HCT116 (cell line): ENCODE measurements around the gene MDFIC. TPM values are rescaled to one million over a fixed set of nuclear protein-coding genes. Genes with fewer than 3 reads are reported as not detected.

Experiments used
- ATAC-seq: fragments of 200-7000 bp; cut with Tn5 transposase; 2 replicates; pipeline ENCODE4 v1.9.1; 2020; ENCODE audit warnings: mild to moderate bottlenecking, moderate library complexity
- BruUV-seq: library from RNA; stranded (reverse); fragments of 400-500 nt; replicated peaks from 2 replicates; lab custom pipeline; 2021; lab: Mats Ljungman, UMichigan
- CTCF ChIA-PET: fragments of 300-600 bp; sonication (Branson Sonifier 250); formaldehyde crosslinking; loops from one replicate; lab custom pipeline; 2021; ENCODE audit warnings: antibody characterized with exemption; lab: Charles Lee
- POLR2A ChIA-PET: fragments of 300-600, 350-600 bp; sonication (Branson Sonifier 250); formaldehyde crosslinking; loops from one replicate; lab custom pipeline; 2021; ENCODE audit warnings: antibody characterized with exemption; lab: Charles Lee
- RAD21 ChIA-PET, 2 experiments: fragments of 300-600 bp; sonication (Branson Sonifier 250); formaldehyde crosslinking; loops; one replicate each; lab custom pipeline; 2023; ENCODE audit warnings: low total read pairs in 2 of 2; ENCODE audit not compliant: uncharacterized antibody in 2 of 2, unreplicated experiment in 2 of 2, low non-redundant PET in 1 of 2; lab: Charles Lee
- DNase-seq: peaks from one replicate; pipeline ENCODE4 v3.0.0-alpha.2; 2010; ENCODE audit warnings: low read depth, low spot score
- H2AFZ ChIP-seq: fragments of 200-600 bp; shearing (Covaris generic), sonication (generic); 2 replicates; pipeline ENCODE4 v1.6.1; 2017; ENCODE audit warnings: low read depth, mixed run types, mixed read lengths, antibody characterized with exemption, low read length; ENCODE audit not compliant: poor library complexity, severe bottlenecking
- H3K27ac ChIP-seq: 2 replicates; pipeline ENCODE4 v1.5.1; 2012; ENCODE audit warnings: low read depth, low read length
- H3K27me3 ChIP-seq: fragments of 200-600 bp; sonication (generic); 2 replicates; pipeline ENCODE4 v1.6.1; 2016; ENCODE audit warnings: mixed run types, low read length, mixed read lengths; ENCODE audit not compliant: insufficient read depth
- H3K36me3 ChIP-seq, 2 experiments: fragments of 200-500 bp in 1 of 2; fragments of 200-600 bp in 1 of 2; sonication (Bioruptor generic) in 1 of 2; sonication (generic) in 1 of 2; 2 replicates each; pipeline versions ENCODE4 v1.5.1 to v1.6.1; 2014 to 2016; ENCODE audit warnings: low read length in 2 of 2, inconsistent platforms in 1 of 2, mixed read lengths in 1 of 2, mixed run types in 1 of 2; ENCODE audit not compliant: insufficient read depth in 2 of 2, control insufficient read depth in 1 of 2
- H3K4me1 ChIP-seq, 2 experiments: fragments of 200-600 bp in 1 of 2; sonication (generic) in 1 of 2; 2 replicates each; pipeline versions ENCODE4 v1.5.1 to v1.6.1; 2012 to 2017; ENCODE audit warnings: low read length in 2 of 2, inconsistent platforms in 1 of 2, mild to moderate bottlenecking in 1 of 2, mixed read lengths in 1 of 2, mixed run types in 1 of 2, moderate library complexity in 1 of 2; ENCODE audit not compliant: insufficient read depth in 2 of 2, control insufficient read depth in 1 of 2
- H3K4me2 ChIP-seq: fragments of 200-600 bp; sonication (generic); 2 replicates; pipeline ENCODE4 v1.6.1; 2017; ENCODE audit warnings: mixed run types, low read length, mixed read lengths
- H3K4me3 ChIP-seq, 2 experiments: fragments of 200-600 bp in 1 of 2; sonication (generic) in 1 of 2; replicated peaks in 1 of 2; 2 replicates each; pipeline ENCODE4 v1.5.1; 2011 to 2016; ENCODE audit warnings: low read length in 2 of 2, control low read depth in 1 of 2, low read depth in 1 of 2, mild to moderate bottlenecking in 1 of 2, mixed read lengths in 1 of 2, mixed run types in 1 of 2
- H3K79me2 ChIP-seq: fragments of 200-600 bp; sonication (generic); 2 replicates; pipeline ENCODE4 v1.6.1; 2017; ENCODE audit warnings: mild to moderate bottlenecking, mixed run types, low read length, moderate library complexity, mixed read lengths; ENCODE audit not compliant: insufficient read depth
- H3K9ac ChIP-seq: fragments of 200-600 bp; sonication (generic); 2 replicates; pipeline ENCODE4 v1.6.1; 2016; ENCODE audit warnings: low read length, mixed read lengths
- H3K9me2 ChIP-seq: fragments of 200-600 bp; sonication (generic), shearing (Covaris generic); 2 replicates; pipeline ENCODE4 v1.6.1; 2017; ENCODE audit warnings: mixed run types, mild to moderate bottlenecking, moderate library complexity; ENCODE audit not compliant: insufficient read depth
- H3K9me3 ChIP-seq, 2 experiments: fragments of 200-500 bp in 1 of 2; fragments of 200-600 bp in 1 of 2; sonication (Bioruptor generic) in 1 of 2; sonication (generic) in 1 of 2; 2 replicates each; pipeline ENCODE4 v1.6.1; 2014 to 2017; ENCODE audit warnings: low read length in 2 of 2, mixed read lengths in 2 of 2, inconsistent platforms in 1 of 2, low read depth in 1 of 2, mild to moderate bottlenecking in 1 of 2, mixed run types in 1 of 2, moderate library complexity in 1 of 2; ENCODE audit not compliant: control insufficient read depth in 1 of 2, insufficient read depth in 1 of 2
- H4K20me1 ChIP-seq: fragments of 200-600 bp; sonication (generic), shearing (Covaris generic); 2 replicates; pipeline ENCODE4 v1.6.1; 2017; ENCODE audit warnings: mixed run types, mild to moderate bottlenecking, moderate library complexity; ENCODE audit not compliant: insufficient read depth
- ATF3 ChIP-seq: IDR thresholded peaks from 2 replicates; pipeline ENCODE4 v1.6.1; 2012
- CBX3 ChIP-seq: IDR thresholded peaks from 2 replicates; pipeline ENCODE4 v1.6.1; 2012; ENCODE audit warnings: low read depth
- CTCF ChIP-seq, 3 experiments: fragments of 200-600 bp in 1 of 3; sonication (generic) in 1 of 3; IDR thresholded peaks in 2 of 3; conservative IDR thresholded peaks in 1 of 3; 2 replicates each; pipeline ENCODE4 v1.5.1; 2012 to 2017; ENCODE audit warnings: low read depth in 2 of 3, low read length in 2 of 3, antibody characterized with exemption in 1 of 3, borderline replicate concordance in 1 of 3, control low read depth in 1 of 3, mild to moderate bottlenecking in 1 of 3, mixed read lengths in 1 of 3, mixed run types in 1 of 3, moderate library complexity in 1 of 3; ENCODE audit not compliant: insufficient read depth in 1 of 3
- EGR1 ChIP-seq: IDR thresholded peaks from 2 replicates; pipeline ENCODE4 v1.6.1; 2012; ENCODE audit warnings: low read depth
- ELF1 ChIP-seq: IDR thresholded peaks from 2 replicates; pipeline ENCODE4 v1.6.1; 2012; ENCODE audit warnings: low read depth, borderline replicate concordance
- EZH2 ChIP-seq: fragments of 200-600 bp; sonication (generic); IDR thresholded peaks from 2 replicates; pipeline ENCODE4 v1.6.1; 2017; ENCODE audit warnings: antibody characterized with exemption, mixed run types
- EZH2phosphoT487 ChIP-seq: fragments of 200-600 bp; IDR thresholded peaks from 2 replicates; pipeline ENCODE4 v1.6.1; 2018; ENCODE audit warnings: antibody characterized with exemption, borderline replicate concordance
- JUND ChIP-seq: IDR thresholded peaks from 2 replicates; pipeline ENCODE4 v1.6.1; 2012
- MAX ChIP-seq: IDR thresholded peaks from 2 replicates; pipeline ENCODE4 v1.6.1; 2012
- RAD21 ChIP-seq: IDR thresholded peaks from 2 replicates; pipeline ENCODE4 v1.6.1; 2012; ENCODE audit warnings: low read depth, mild to moderate bottlenecking
- SIN3A ChIP-seq: IDR thresholded peaks from 2 replicates; pipeline ENCODE4 v1.6.1; 2012; ENCODE audit warnings: low read depth
- SP1 ChIP-seq: IDR thresholded peaks from 2 replicates; pipeline ENCODE4 v1.6.1; 2012; ENCODE audit warnings: low read depth
- SRF ChIP-seq: IDR thresholded peaks from 2 replicates; pipeline ENCODE4 v1.6.1; 2012; ENCODE audit warnings: low read depth
- TCF7L2 ChIP-seq: IDR thresholded peaks from 2 replicates; pipeline ENCODE4 v1.7.0; 2011; ENCODE audit warnings: borderline replicate concordance, inconsistent platforms; ENCODE audit not compliant: insufficient read depth, insufficient read length; ENCODE audit errors: extremely low read depth
- YY1 ChIP-seq: IDR thresholded peaks from 2 replicates; pipeline ENCODE4 v1.6.1; 2011; ENCODE audit warnings: low read length, low read depth, moderate library complexity, mild to moderate bottlenecking; ENCODE audit not compliant: insufficient replicate concordance; ENCODE audit errors: extremely low read depth
- ZBTB33 ChIP-seq: IDR thresholded peaks from 2 replicates; pipeline ENCODE4 v1.6.1; 2011; ENCODE audit warnings: mild to moderate bottlenecking, low read length, moderate library complexity; ENCODE audit not compliant: insufficient replicate concordance; ENCODE audit errors: extremely low read depth
- ZNF274 ChIP-seq: fragments of 200-500 bp; sonication (Bioruptor generic); IDR thresholded peaks from 2 replicates; pipeline ENCODE4 v1.6.1; 2014; ENCODE audit warnings: mild to moderate bottlenecking, low read depth, low read length, inconsistent platforms
- intact Hi-C: fragments of 100-400 bp; cut with micrococcal nuclease; formaldehyde crosslinking; loops from 2 replicates; pipeline ENCODE4 v1.10.0; 2022
- total RNA-seq: library from RNA; stranded (reverse); gene quantifications from one replicate; pipeline ENCODE4 v1.2.1, GENCODE V29; 2021; ENCODE audit not compliant: unreplicated experiment

MDFIC gene
- total RNA-seq, 1 experiment from 2014 or later = 8.3 TPM

GRCh38 chr7:115019882-115020605 is 98.2 kb downstream of the MDFIC start:
- H3K4me1 ChIP-seq = no peaks in the 10 kb centered on the region
- no peaks in the 10 kb centered on the region for H4K20me1 ChIP-seq
- BruUV-seq = no TSS peak
- H3K9me3 ChIP-seq = no peaks in the 10 kb centered on the region
- H3K4me2 ChIP-seq = no peak overlapping the region
- no peak overlapping the region for H3K9ac ChIP-seq
- H3K27ac ChIP-seq = no peak overlapping the region
- H3K36me3 ChIP-seq = no peaks in the 10 kb centered on the region
- no peaks in the 10 kb centered on the region for H3K79me2 ChIP-seq
- RAD21 ChIA-PET = interaction anchor here in 1 of 2 experiments (0.6 kb wide), 1 partner anchor 105 kb away, joined by 3 read pairs; no protein-coding TSS in a partner anchor
- no peak overlapping the region for H2AFZ ChIP-seq
- DNase-seq (no peak), ATAC-seq (no peak)
- POLR2A ChIA-PET = no interaction called here
- H3K9me2 ChIP-seq = no peaks in the 10 kb centered on the region
- intact Hi-C loops = no loop called here
- CTCF ChIA-PET = no interaction called here
- TF ChIP-seq JUND = no peak
- TF ChIP-seq EZH2phosphoT487 = no peak
- no peak for TF ChIP-seq SRF
- no peak for TF ChIP-seq YY1
- TF ChIP-seq ELF1 = no peak
- TF ChIP-seq ZNF274 = no peak
- no peak for TF ChIP-seq MAX
- no peak for TF ChIP-seq CTCF (IDR thresholded peaks at IDR 0.05 in 2 of 3, conservative IDR thresholded peaks at IDR 0.05 in 1 of 3; ENCODE audit: borderline replicate concordance in 1 of 3, insufficient read depth in 1 of 3, low read depth in 2 of 3, low read length in 2 of 3)
- TF ChIP-seq ATF3 = no peak
- no peak for TF ChIP-seq RAD21
- TF ChIP-seq SP1 = no peak
- TF ChIP-seq SIN3A = no peak
- no peak for TF ChIP-seq EGR1
- TF ChIP-seq TCF7L2 = no peak
- no peak for TF ChIP-seq EZH2
- no peak for TF ChIP-seq CBX3
- no peak for TF ChIP-seq ZBTB33
- TF ChIP-seq, all 23 proteins: peak for 0
- no peak overlapping the region for H3K4me3 ChIP-seq
- no peaks in the 10 kb centered on the region for H3K27me3 ChIP-seq
